Smooth muscle cell (in vitro differentiated cells): Measurements from ENCODE around the gene C17orf50. TPM values are rescaled to one million over a fixed set of nuclear protein-coding genes. Genes with fewer than 3 reads are reported as not detected.
A peak's percentile ranks its signal among the peaks of the same experiment; 100 is the strongest.

ENCODE experiments used
- DNase-seq: peaks from one replicate; lab custom pipeline; 2025; ENCODE audit not compliant: unreplicated experiment; lab: John Stamatoyannopoulos, UW
- H2AFZ ChIP-seq: fragments of 200-600 bp; sonication (generic); 2 replicates; pipeline ENCODE4 v1.6.0; 2016; ENCODE audit warnings: antibody characterized with exemption, low read depth, mild to moderate bottlenecking
- H3F3A ChIP-seq: fragments of 200-600 bp; sonication (generic); 2 replicates; pipeline ENCODE4 v1.6.0; 2017; ENCODE audit warnings: antibody characterized with exemption, low read depth
- H3K27ac ChIP-seq: fragments of 200-600 bp; sonication (generic); 2 replicates; pipeline ENCODE4 v1.5.1; 2016; ENCODE audit warnings: low read depth, mild to moderate bottlenecking
- H3K27me3 ChIP-seq: fragments of 200-600 bp; sonication (generic); 2 replicates; pipeline ENCODE4 v1.6.1; 2016; ENCODE audit warnings: low read depth, mild to moderate bottlenecking
- H3K36me3 ChIP-seq: fragments of 200-600 bp; sonication (generic); 2 replicates; pipeline ENCODE4 v1.5.1; 2016; ENCODE audit warnings: low read depth
- H3K4me1 ChIP-seq: fragments of 200-600 bp; sonication (generic); 2 replicates; pipeline ENCODE4 v1.5.1; 2016; ENCODE audit warnings: low read depth
- H3K4me2 ChIP-seq: fragments of 200-600 bp; sonication (generic); 2 replicates; pipeline ENCODE4 v1.6.0; 2016; ENCODE audit warnings: mild to moderate bottlenecking
- H3K4me3 ChIP-seq: fragments of 200-600 bp; sonication (generic); 2 replicates; pipeline ENCODE4 v1.5.1; 2016; ENCODE audit warnings: mild to moderate bottlenecking
- H3K79me2 ChIP-seq: fragments of 200-600 bp; sonication (generic); 2 replicates; pipeline ENCODE4 v1.6.0; 2016; ENCODE audit warnings: low read depth, mild to moderate bottlenecking
- H3K9ac ChIP-seq: fragments of 200-600 bp; sonication (generic); 2 replicates; pipeline ENCODE4 v1.6.0; 2016; ENCODE audit warnings: low read depth
- H3K9me3 ChIP-seq: fragments of 200-600 bp; sonication (generic); replicated peaks from 2 replicates; pipeline ENCODE4 v1.5.1; 2016; ENCODE audit warnings: low read depth
- H4K20me1 ChIP-seq: fragments of 200-600 bp; sonication (generic); 2 replicates; pipeline ENCODE4 v1.6.0; 2016; ENCODE audit warnings: low read depth
- CTCF ChIP-seq: fragments of 200-600 bp; sonication (generic); IDR thresholded peaks from 2 replicates; pipeline ENCODE4 v1.5.1; 2017; ENCODE audit warnings: borderline replicate concordance, mild to moderate bottlenecking, antibody characterized with exemption; ENCODE audit not compliant: insufficient read depth, poor library complexity, severe bottlenecking
- WGBS: methylation state at CpG from one replicate; pipeline ENCODE4 v1.1.7; 2016; ENCODE audit warnings: low lambda C conversion rate; 5-methylcytosine and 5-hydroxymethylcytosine counted together
- polyA plus RNA-seq: library from polyadenylated mRNA; unstranded; fragments of >200 nt; fragmentation: Nextera tagmentation; extraction: Ambion mirVana; gene quantifications from 2 replicates; pipeline ENCODE4 v1.2.1, GENCODE V29; 2016
- total RNA-seq: library from RNA; depleted of rRNA; stranded (reverse); fragments of >200 nt; gene quantifications from 2 replicates; pipeline ENCODE4 v1.2.3, GENCODE V29; 2014

Gene C17orf50
- total and polyA plus RNA-seq, 2 experiments from 2014 or later: 0.33 TPM; not detected in 1

DNA sequence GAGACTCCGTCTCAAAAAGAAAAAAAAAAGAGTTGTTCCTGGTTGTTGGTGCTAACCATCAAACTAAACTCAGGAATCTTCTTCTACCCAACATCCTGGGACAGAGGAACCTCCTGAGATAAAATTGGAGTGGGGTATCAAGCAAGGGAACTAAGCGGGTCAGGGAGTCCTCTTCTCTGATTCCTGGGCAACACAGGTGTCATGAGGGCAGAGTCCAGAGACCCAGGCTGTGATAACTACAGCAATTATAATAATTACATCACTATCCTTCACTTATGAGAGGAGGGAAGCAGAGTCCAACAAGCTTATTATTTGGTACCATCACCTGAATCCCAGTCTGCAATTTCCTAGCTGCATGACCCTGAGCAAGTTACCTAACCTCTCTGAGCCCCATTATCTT is 8.1 kb downstream of the C17orf50 start:
- WGBS: 95% methylated on average over 2 of the region's 2 CpGs

DNA sequence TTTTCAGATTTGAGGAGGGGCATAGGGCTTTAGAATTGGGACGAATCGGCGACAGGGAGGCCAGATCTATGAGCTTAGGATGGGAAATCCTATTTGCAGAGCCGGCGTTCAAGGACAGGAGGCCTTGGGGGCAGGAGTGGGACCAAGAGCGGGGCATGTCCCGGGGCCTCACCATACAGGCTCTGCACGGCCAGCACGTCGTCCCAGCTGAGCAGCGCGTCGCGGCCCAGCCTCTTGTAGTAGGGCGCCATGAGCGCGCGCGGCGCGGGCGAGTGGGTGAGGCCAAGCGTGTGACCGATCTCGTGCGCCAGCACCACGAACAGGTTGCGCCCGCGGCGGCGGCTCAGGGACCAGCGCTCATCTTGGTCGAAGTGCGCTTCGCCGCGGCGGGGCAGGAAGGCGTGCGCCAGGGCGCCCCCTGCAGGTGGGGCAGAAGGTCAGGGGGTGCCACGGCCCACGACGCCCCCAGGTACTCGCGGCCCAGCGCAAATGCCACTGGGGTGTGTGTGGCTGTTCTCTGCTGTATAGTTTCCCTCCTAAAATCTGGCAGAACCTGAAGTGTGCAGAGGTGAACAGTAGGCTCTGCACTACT is 9.3 kb downstream of the C17orf50 start:
- Histone ChIP-seq H3K79me2 (no peaks in the 10 kb centered on the region), H3K4me2 (no peak overlapping the region), H4K20me1 (no peaks in the 10 kb centered on the region), H3F3A (peaks cover 12% of the 10 kb centered on the region), H3K4me1 (peaks cover 18% of the 10 kb centered on the region), H2AFZ (no peak overlapping the region), H3K27ac (no peak overlapping the region), H3K4me3 (no peak overlapping the region), H3K9ac (no peak overlapping the region), H3K36me3 (no peaks in the 10 kb centered on the region), H3K9me3 (no peaks in the 10 kb centered on the region), H3K27me3 (no peaks in the 10 kb centered on the region)
- DNase-seq: no peak
- peak; percentile 44 for TF ChIP-seq CTCF
- WGBS: 97% methylated on average over 46 of the region's 48 CpGs

More for the DNA sequence above, 8.1 kb downstream of the C17orf50 start:
- Histone ChIP-seq H4K20me1 (no peaks in the 10 kb centered on the region), H3K4me2 (no peak overlapping the region), H3K9ac (no peak overlapping the region), H3K27me3 (no peaks in the 10 kb centered on the region), H2AFZ (no peak overlapping the region), H3K4me1 (peaks cover 11% of the 10 kb centered on the region), H3K36me3 (no peaks in the 10 kb centered on the region), H3K27ac (no peak overlapping the region), H3F3A (peaks cover 9% of the 10 kb centered on the region), H3K9me3 (no peaks in the 10 kb centered on the region), H3K79me2 (no peaks in the 10 kb centered on the region), H3K4me3 (no peak overlapping the region)
- no peak for TF ChIP-seq CTCF
- DNase-seq: no peak

GRCh38 chr17:35773129-35773528 is 12.4 kb downstream of the C17orf50 start:
- H3K9ac ChIP-seq: no peak overlapping the region
- no peak for TF ChIP-seq CTCF

DNA sequence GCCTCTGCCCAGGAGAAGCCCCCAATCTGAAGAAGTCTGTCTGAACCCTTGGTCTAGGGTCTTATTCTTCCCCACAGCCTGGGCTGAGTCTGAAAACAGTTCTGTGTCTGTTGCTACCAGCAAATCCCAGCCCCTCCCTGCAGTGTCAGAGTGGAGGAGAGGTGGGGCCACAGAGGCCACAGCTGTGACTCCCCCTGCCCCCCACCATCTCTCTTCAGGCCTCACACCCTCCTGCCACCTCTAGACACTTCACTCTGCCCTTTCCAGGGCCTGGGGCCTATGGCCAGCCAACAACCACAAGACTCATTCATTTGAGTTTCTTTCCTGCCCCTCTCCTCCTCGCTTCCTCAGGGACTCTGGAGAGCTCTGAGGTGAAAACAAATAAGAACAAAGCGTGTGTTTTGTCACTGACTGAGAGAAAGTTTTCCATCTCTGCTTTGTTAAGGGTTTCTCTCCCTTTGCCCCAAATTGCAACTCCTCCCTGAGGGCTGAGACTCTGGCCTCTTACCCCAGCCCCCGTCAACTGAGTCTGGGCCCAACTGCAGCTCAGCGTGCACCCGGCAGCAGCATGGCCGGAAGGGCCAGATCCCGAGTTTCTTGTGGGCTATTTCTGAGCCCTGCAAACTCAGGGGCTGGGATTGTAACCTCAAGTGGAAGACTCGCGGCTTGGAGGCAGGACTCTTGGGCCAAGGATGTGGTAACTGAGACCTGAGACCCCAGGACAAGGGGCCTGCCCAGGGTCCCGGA is 13.2 kb downstream of the C17orf50 start:
- H3K4me2 ChIP-seq: peak overlapping the region; percentile 8
- peak overlapping the region; percentile 43 for H2AFZ ChIP-seq
- peaks cover 25% of the 10 kb centered on the region for H3K4me1 ChIP-seq
- H4K20me1 ChIP-seq: no peaks in the 10 kb centered on the region
- no peaks in the 10 kb centered on the region for H3K79me2 ChIP-seq
- 67% methylated on average over 10 of the region's 10 CpGs for WGBS
- H3K9ac ChIP-seq: no peak overlapping the region
- H3K9me3 ChIP-seq: no peaks in the 10 kb centered on the region
- no peak for TF ChIP-seq CTCF
- peaks cover 22% of the 10 kb centered on the region for H3F3A ChIP-seq
- no peaks in the 10 kb centered on the region for H3K36me3 ChIP-seq
- H3K27me3 ChIP-seq: no peaks in the 10 kb centered on the region
- peak overlapping the region; percentile 35 for H3K27ac ChIP-seq
- no peak for DNase-seq
- H3K4me3 ChIP-seq: no peak overlapping the region

More at GRCh38 chr17:35773129-35773528, 12.4 kb downstream of the C17orf50 start:
- no peaks in the 10 kb centered on the region for H3K27me3 ChIP-seq
- H2AFZ ChIP-seq: no peak overlapping the region
- peaks cover 19% of the 10 kb centered on the region for H3K4me1 ChIP-seq
- no peak overlapping the region for H3K27ac ChIP-seq
- DNase-seq: no peak
- no peaks in the 10 kb centered on the region for H3K79me2 ChIP-seq
- no peaks in the 10 kb centered on the region for H3K36me3 ChIP-seq
- WGBS: 95% methylated on average over 20 of the region's 20 CpGs
- peaks cover 17% of the 10 kb centered on the region for H3F3A ChIP-seq
- H3K9me3 ChIP-seq: no peaks in the 10 kb centered on the region
- no peak overlapping the region for H3K4me3 ChIP-seq
- H4K20me1 ChIP-seq: no peaks in the 10 kb centered on the region
- no peak overlapping the region for H3K4me2 ChIP-seq
